ENCODE results near the gene EBF3. TPM values are rescaled to one million over a fixed set of nuclear protein-coding genes. Genes with fewer than 3 reads are reported as not detected.

EBF3 gene
- polyA plus RNA-seq, 1 donor, result 71.1 TPM

DNA sequence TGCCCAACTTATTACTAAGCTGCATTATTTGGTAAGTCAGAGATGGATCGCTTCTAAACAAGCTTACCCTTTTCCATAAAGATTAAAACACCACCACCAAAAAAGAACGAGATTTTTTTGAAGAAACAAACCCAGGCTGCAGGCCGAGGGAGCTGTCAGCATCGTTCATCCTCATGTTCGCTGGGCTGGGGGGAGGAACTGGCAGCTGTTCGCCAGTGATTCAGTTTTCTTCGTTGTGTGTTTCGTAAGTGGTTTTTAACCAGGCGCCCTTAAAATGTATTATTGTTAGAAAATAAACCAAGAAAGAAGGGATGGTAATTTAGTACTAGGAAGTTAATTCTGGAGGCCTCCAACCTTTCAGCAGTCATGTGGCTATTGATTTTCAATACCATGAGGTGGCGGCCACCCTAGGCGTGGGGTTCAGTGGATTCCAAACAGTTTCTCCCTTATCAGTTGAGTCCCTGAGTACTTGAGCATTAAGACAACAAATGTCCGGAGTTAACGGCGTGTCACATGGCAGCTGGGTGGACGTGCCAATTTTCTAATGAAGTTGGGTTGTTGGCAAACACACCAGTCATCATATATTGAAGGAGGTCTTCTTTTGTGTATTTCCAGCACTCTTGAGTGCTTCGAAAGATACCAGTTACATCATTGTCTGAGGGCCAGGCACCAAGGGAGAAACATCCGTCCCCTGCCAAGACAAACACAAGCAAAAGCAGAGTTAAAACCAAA, 173.2 kb downstream of the EBF3 start:
- DNase-seq, result no peak

DNA sequence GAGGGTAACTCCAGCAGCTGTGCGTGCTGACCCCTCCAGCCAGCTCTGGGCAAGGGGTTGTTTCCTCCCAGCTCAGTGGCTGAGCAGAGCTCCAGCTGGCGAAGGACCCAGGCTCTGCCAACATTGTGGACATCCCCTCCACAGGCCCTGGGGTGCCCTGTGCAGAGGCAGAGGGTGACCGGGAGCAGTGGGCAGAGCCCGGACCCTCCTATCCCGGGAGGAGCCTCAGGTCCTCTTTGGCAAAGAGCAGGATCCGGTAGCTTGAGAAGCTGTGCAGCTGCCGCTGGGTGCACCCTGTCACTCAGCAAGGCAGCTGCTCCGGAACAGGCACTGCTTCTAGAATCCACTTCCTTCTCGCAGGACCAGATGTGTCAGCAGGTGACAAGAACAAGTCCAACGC, 175.9 kb downstream of the EBF3 start:
- peak; percentile 29 for DNase-seq

DNA sequence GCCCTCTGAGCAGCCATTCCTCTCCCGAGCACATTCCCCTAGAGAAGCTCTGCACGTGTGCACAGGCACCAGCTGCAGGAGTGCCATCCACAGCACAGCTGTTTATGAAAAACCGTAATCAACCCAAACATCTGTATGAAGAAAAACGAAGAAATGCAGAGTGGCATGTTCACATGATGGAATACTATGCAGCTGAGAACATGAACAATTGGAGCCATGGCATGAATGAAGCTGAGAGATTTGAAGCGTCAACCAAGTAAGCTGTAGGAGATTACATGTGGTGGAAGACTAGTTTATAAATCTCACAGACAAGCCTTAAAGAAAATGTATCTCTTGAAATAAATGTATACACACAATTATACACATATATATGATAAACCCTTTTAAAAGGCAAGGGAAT, 176.5 kb downstream of the EBF3 start:
- no peak for DNase-seq

DNA sequence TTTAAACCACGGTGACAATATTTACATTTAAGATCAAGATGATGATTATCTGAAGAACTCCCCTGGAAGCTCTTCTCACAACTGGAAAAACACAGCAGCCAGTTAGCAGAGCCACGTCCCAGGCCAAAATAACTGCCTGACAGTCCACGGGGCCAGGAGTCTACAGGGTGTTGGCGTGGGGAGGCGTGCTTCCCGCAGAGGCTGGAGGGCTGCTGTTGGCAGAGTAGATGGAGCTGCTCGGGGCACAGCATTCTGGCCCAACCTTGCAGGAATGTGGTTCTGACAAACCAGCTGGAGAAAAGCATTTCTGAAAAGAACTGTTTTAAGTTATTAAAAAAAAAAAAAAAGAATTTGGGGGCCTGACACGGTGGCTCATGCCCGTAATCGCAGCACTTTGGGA, 177.9 kb downstream of the EBF3 start:
- no peak for DNase-seq

DNA sequence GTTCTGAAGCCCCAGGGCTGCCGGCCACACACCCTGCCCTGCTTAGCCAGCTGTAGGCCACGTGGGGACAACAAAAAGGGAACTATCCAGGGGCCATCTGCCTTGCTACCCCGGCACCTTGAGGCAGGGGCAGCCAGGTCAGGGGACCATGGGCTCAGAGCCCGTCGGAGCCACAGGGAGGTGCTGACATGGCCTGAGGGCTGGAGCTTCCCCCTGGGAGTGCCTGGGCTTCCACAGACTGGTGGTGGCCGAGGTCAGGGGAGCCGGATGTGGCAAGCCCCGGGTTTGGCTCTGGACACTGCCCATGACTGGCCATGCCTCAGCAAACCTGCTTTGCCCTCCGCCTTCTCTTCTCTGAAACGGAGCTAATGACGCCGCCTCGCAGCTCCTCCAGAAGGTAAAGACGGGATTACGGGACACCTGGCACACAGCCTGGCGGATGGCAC, 178.5 kb downstream of the EBF3 start:
- DNase-seq, result no peak

Other genes with a start within 250 kb of the EBF3 start
- gene C10orf143, start 146.6 kb upstream of the EBF3 start, polyA plus RNA-seq (ENCODE audit: insufficient read length), result 3.1 TPM
- 54.4 TPM for gene GLRX3, start 172.1 kb upstream of the EBF3 start, polyA plus RNA-seq (ENCODE audit: insufficient read length)

Data from hindlimb muscle (tissue), 1 donor.